HG03060 (cell line): ENCODE measurements around the gene EXOSC5.
"Not testable (repeated sequence)": the region's sequence is repeated elsewhere in the genome, so short reads cannot be mapped to it uniquely, and the experiment has no call there.

Experiments used
- ATAC-seq: cut with Tn5 transposase; IDR thresholded peaks from one replicate; pipeline ENCODE4 v1.9.1; 2021; ENCODE audit warnings: low read depth, moderate number of reproducible peaks; ENCODE audit not compliant: unreplicated experiment

Gene EXOSC5

DNA sequence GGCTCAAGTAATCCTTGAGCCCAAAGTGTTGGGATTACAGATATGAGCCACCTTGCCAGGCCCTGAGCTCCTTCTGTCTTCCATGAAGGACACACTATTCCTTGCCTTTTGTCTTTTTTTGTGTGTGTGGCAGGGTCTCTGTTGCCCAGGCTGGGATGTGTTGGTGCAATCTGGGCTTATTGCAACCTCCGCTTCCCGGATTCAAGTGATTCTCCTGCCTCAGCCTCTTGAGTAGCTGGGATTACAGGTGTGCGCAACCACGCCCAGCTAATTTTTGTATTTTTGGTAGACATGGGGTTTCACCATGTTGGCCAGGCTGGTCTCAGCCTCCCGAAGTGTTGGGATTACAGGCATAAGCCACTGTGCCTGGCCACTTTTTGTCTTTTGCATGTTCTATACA lies 11.7 kb upstream of the EXOSC5 start:
- ATAC-seq: not testable (repeated sequence)

DNA sequence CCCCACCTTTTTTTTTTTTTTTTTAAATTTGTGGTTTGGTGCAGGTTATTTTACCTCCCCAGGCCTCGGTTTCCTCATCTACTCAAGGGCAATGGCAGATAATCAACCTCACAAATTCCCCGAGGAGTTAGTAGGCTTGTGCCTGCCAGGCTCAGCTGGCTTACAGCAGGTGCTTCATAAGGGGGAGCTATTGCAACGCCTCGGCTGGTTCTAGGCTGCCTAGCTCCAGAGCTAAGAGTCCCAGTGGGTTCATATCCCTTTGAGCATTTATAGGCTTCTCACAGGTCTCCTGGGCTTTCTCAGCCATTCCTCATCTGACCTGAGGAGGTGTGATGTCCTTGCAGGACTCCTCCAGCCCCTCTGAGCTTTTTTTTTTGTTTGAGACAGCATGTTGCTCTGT lies 11.1 kb upstream of the EXOSC5 start:
- no peak for ATAC-seq

DNA sequence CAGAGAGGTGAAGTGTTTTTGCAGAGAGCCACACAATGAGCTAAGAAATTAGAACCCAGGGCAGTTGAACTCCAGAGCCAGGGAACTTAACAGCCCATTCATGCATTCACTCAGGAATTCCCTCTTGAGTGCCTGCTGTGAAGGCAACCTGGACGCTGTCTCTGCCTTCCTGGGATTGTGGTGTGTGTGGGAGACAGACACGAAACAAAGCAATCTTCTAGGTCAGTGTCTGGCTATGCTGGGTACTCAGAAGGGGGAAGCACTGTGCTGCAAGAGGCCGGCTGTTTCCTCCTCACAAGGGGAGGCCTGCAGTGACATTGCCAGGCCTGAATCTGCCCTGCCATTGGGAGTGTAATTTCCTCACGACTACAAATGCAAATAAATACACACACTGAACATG lies 10.1 kb upstream of the EXOSC5 start:
- no peak for ATAC-seq

DNA sequence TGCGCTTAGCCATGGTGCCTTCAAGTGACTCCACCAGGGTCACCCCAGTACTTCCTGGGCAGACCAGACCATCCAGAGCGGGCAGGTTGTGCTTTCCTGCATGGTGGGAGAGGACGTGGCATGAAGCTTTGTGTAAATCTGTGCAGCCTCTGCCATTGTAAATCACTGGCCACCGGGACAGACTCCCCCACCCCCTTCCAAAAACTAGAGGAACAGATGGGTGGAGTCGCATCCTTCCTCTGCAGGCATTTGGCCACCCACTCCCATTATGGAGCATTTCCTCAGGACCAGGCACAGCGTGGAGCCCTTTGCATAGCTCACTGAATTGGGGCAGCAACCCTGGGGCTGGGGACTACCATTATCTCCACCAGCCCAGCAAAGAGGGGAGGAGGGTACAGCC lies 8.6 kb upstream of the EXOSC5 start:
- no peak for ATAC-seq

DNA sequence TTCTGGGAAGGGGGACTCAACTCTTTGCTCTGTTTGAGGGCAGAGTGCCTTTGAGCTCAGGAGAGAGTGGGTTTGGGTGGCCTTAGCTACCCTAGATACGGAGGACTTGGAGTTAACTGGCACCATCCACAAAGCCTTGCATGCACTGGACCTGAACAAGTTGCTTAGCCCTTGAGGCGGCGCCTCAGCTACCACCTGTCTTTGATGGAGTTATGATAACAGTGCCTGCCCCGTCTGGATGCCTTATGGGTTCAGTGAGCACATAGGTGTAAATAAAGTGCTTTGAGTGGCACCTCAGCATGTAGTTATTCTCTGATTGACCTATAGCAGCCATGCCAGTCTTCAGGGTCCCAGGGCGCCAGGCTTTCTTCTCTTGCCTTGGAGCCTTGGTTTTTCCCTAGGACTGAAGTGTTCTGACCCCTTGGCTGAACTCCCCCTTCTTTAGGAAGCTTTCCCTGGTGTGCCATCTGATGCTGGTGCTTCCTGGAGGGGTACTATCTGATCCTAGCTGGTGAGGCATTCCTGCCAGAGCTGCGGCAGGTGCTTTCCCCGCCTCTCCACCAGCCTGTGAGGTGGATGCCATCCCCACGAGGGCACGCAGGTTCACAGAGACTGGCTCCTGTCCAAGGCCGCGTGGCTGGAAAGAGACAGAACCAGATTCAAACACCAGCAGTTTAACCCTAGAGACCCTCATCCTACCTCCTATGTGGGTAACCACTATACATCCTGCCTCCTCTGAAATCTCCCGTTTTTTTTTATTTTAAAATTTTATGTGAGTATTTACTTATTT lies 6.2 kb upstream of the EXOSC5 start:
- no peak for ATAC-seq

DNA sequence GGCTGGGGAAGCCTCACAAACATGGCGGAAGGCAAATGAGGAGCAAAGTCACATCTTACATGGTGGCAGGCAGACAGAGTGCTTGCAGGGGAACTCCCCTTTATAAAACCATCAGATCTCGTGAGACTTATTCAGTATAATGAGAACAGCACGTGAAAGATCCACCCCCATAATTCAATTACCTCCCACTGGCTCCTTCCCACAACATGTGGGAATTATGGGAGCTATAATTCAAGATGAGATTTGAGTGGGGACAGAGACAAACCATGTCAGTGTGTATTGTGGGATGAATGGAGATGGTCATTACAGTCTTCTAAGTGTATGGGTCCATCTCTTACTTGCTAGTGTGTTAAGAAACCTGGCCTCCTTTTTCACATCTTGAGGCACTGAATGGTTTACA lies 4.9 kb upstream of the EXOSC5 start:
- no peak for ATAC-seq

DNA sequence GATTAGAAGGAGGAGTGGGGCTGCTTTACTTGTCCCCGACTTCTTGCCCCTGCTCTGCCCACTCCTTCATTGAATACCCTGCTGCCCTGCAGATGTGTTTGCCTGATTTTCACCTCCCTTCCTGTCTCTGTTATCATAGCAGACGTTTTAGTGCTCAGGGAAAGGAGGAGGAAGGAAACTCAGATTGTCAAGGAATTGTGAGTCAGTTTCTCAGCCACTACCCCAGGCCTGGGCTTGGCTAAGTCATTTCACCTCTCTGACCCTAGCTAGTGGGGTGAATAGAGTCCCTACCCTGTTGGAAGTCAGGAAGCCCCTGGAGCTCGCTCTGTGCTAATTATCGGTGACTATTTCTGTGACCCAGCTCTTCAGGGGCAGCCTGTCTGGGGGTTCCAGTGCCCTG lies 4.3 kb upstream of the EXOSC5 start:
- ATAC-seq: no peak

DNA sequence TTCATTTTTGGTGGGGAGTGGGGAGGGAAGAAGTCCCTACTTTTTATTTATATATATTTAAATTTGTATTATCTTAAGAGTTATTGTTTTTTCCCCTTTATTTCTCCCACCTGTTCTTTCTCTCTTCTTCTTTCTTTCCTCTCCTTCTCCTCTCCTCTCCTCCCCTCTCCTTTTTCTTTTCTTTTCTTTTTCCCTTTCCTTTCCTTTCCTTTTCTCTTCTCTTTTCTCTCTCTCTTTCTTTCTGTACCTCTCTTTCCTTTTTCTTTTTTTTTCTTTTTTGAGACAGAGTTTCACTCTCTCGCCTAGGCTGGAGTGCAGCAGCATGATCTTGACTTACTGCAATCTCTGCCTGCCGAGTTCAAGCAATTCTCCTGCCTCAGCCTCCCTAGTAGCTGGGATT lies 2.4 kb upstream of the EXOSC5 start:
- ATAC-seq: no peak

DNA sequence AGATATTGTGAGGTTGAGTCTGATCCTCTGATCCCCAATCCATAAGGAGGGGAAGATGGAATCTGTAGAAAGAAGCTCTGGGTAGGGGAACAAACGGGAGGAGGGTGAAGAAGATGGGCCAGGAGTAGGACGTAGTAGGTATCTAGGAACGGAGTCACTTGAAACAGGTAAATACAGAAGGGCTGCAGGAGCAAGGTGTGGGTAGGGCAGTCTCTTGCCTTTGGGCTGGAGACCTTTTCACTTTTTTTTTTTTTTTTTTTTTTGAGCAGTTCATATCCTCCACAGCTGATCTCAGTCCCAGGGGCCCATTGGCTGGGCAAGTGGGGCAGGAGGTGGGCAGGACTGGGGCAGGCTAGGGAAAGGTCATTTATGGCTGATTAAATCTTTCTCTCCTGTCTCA lies 1.9 kb upstream of the EXOSC5 start:
- no peak for ATAC-seq

DNA sequence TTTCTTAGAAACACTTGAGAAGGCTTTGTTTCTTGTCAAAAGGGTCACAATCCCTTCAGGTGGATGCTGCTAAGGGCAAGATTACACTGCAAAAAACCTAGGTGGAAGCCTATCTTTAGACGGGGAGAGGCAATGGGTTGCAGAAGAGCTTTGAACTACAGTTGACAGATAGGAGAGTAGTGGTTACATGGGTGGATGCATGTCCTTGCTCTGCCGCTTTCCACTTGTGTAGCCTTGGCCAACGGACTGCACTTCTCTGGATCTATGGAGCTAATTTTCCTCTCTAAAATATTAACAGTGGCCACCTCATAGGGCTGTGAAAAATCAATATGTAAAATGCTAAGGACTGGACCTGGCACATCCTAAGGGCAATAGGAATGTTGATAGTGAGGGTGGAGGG lies 1.4 kb upstream of the EXOSC5 start:
- no peak for ATAC-seq

DNA sequence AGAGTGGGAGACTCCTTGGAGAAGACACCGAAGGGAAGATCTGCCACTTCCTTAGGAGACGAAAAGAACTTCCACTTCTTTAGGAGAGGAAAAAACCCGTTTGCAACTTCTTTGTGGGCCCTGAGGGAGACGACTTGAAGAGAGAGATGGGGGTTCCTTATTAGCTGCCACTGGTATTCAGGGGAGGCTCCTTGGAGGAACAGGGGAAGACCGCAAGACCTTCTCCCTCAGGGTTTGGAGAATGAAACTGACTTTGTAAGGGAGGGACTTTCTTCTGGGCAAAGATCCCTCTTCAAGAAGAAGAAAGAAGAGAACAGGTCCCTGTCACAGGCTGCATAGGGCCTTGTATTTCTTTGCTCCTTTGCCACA lies 875 bp upstream of the EXOSC5 start:
- ATAC-seq: no peak

DNA sequence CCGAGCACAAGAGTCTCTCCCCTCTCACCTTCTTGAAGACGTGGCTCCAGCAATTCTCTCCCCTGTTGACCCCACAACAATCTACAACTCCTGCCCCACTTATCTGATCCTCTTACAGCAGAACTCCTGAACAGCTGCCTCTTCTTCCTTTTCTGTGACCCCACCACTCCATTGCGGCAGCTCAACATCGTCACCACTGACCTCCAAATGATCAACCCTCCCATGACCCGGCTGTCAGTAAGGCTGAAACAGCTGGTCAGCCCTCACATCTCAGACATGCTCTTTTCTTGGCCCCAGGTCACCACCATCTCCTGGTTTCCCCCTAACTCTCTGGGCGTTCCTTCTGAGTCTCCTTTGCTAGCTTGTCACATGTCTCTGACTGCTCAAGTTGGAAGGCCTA lies 1.8 kb downstream of the EXOSC5 start:
- ATAC-seq: no peak

DNA sequence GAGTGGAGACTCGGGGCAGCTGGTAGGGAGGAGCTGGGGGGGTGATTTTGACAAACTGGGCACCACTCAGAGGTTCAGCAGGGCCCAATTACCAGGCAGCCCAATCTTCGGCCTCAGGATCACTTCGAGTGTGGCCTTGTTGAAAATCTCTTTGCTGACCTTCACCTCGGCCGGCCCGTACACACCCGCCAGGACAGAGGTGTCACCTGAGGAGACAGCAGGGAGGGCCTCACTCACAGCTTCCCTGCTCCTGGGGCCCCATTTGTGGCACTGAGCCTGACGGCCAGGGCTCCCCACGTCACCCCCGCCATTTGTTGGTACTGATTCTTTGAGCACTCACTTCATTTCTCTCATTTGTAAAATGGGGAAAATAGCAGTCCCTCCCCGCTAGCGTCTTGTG lies 4.4 kb downstream of the EXOSC5 start:
- no peak for ATAC-seq

DNA sequence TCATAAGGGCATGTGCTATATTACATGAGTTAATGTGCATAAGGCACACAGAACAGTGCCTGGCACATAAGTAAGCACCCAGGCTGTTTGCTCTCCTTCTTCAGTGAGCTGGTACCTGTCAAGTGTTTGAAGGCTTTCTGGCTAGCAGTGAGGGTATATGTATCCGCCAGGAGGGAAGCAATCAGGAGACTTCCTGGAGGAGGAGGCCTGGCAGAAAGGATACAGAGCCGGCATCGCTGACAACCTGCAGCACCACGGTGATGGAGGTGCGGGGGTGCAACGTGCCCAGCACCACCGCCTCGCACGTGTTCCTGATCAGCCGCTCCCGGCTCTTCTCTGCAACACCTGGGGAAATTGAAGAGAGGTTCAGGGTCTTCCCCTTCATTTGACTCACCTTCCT lies 5.5 kb downstream of the EXOSC5 start:
- ATAC-seq: no peak

DNA sequence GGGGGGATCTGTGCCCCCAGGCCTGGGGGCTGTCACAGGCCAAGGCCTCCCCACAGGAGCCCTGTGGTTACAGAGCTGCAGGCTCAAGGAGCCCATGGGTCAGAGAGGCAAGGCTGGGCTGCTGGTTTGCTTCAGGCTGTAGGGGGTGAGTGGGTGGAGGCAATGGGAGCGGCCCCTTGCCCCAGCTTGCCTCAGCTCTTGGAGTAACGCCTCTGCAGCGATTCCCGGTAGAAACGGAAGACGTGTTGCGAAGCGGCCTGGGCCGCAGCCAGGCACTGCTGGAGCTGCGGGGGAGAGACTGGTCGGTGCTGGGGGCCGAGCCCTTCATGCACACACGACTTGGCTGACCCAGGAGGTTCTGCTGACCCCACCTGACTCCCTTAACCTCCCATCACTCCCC lies 10.7 kb downstream of the EXOSC5 start:
- no peak for ATAC-seq

DNA sequence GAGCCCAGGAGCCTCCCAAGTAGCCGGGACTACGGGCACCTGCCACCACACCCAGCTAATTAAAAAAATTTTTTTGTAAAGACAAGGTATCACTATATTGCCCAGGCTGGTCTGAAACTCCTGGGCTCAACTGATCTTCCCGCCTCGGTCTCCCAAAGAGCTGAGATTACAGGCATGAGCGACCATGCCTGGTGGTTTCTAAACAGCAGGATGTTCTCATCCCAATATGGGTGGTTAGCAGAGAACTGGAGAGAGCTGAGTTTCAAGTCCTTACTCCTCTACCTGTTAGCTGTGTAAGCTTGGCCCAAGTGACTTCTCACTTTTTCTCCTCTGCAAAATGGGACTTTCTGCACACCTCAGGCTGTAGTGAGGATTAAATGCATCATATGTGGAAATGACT lies 12.8 kb downstream of the EXOSC5 start:
- no peak for ATAC-seq

DNA sequence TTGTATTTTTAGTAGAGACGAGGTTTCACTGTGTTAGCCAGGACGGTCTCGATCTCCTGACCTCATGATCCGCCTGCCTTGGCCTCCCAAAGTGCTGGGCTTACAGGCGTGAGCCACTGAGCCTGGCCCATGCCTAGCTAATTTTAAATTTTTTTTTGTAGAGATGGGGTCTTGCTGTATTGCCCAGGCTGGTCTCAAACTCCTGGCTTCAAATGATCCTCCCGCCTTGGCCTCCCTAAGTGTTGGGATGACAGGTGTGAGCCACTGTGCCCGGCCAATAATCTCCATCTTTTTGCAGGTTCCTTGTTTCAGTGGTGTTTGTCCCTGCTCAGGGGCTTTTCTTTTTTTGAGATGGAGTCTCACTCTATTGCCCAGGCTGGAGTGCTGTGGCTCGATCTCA lies 15.6 kb downstream of the EXOSC5 start:
- ATAC-seq: not testable (repeated sequence)

DNA sequence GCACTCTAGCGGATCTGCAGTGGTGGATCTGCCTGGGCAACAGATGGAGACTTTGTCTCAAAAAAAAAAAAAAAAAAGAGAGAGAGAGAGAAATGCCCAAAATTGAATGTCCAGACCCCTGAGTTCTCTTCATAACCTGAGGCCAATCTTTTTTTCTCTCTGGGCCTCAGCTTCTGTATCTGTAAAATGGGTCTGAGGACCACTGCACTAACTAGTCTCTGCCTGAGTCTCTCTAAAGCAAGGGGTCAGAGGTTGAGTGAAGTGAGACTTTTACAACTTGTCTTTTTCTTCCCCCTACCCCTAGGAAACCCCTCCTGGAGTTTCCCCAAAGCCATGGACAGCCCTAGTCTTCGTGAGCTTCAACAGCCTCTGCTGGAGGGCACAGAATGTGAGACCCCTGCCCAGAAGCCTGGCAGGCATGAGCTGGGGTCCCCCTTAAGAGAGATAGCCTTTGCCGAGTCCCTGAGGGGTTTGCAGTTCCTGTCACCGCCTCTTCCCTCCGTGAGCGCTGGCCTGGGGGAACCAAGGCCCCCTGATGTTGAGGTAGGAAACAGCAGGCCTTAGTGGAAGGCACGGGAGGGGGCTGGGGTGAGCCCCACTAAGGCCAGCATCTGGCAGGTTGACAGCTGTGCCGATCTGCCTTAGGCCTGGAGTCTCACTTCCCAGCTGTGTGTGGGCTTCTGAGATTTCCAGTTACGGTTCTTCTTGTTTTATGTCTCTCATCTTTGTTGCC lies 19.0 kb downstream of the EXOSC5 start:
- ATAC-seq: no peak

DNA sequence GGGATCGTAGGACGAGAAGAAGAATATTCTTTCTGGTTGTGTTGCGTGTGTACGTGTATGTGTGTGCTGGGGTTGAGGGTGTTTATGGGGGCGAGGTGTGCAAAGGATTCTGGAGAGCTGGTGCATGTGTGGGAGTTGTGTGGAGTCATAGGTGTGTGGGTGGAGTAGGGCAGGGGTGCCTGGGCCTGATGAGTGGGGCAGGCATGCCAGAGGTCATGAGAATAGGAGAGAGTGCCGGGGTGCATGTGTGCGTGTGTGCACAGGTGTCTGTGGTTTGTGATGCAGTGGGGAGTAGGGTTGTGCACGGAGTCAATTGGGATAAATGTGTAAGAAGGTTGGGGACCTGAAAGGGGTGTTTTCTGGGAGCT lies 20.2 kb downstream of the EXOSC5 start:
- ATAC-seq: no peak

DNA sequence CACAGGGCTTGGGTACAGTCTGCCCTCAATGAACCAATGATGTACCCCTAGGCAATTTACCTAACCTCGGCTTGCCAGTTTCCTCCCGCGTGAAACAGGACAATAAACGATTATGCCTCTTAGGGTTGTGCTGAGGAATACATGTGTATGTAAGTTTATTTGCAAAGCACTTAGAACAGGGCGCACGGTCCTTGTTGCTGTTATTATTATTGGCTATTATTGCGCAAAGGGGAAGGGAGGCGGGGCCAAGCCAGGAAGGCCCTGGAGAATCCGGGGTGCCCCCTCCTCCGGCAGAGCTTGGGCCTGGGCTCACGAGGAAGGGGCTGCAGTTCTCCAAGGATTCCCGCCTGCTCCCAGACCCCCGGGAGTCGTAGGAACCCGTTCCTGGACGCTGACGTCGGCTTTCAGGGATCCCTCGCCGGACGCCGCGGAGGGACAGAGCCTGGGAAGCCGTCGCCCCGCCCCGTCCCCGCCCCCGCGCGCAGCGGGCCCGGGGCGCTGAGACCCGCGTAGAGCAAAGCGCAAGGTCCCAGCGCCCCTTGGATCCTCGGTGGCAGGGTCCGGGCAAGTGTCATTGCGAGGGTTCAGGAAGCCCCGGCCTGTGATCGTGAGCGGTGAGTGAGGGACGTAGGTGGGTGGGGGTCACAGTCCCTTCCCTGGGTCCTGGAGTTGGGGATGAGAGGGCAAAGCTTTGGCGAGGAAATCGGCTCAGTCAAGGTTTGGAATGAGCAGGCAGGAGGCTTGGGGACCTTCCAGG lies 20.7 kb downstream of the EXOSC5 start, which contains the start of gene TMEM91:
TMEM91 (plus strand) TSS at position 293 of the 757 bp plus-strand sequence. CDS start 1,777 bp downstream, outside the sequence.
- ATAC-seq: no peak

DNA sequence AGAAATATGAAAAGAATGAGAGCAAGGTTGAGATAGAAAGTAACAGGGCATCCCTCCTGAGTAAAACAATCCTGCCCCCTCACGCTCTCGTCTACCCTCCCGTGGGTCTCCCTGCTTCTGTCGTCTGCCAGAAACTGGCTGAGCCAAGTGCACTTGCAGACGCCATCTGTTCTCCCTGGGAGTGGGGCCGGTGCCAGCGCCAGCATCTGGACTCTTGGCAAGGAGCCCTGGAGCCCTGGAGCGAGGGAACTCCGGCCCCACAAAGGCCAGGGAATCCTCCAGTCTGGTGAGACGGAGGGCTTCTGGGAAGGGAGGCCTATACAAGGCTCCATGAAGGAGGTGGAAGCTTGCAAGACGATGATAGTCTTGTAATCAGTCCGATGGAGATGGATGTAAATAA lies 23.2 kb downstream of the EXOSC5 start:
- ATAC-seq: no peak
